B cell (primary cell): ENCODE results near the gene BORA. TPM values are rescaled to one million over a fixed set of nuclear protein-coding genes. Genes with fewer than 3 reads are reported as not detected.

Source experiments
- ATAC-seq: fragments of 200-7000 bp; cut with Tn5 transposase; one replicate; pipeline ENCODE4 v1.10.0; 2021; ENCODE audit warnings: low read depth, mild to moderate bottlenecking, moderate number of reproducible peaks, moderate library complexity
- CTCF ChIA-PET: fragments of 350-600 bp; sonication (Branson Sonifier 250); formaldehyde crosslinking; loops from one replicate; lab custom pipeline; 2021; ENCODE audit warnings: antibody characterized with exemption, inconsistent platforms; lab: Charles Lee
- POLR2A ChIA-PET: fragments of 350-600 bp; sonication (Branson Sonifier 250); formaldehyde crosslinking; loops from one replicate; lab custom pipeline; 2021; ENCODE audit warnings: antibody characterized with exemption; lab: Charles Lee
- DNase-seq: peaks from one replicate; pipeline ENCODE4 v3.0.0; 2013
- H2AFZ ChIP-seq: 2 replicates; pipeline ENCODE4 v1.6.1; 2012; ENCODE audit warnings: mild to moderate bottlenecking, low read depth, low read length; ENCODE audit not compliant: insufficient read depth, poor library complexity, severe bottlenecking
- H3K27ac ChIP-seq, 2 donors: 1 replicate in 1 of 2; 2 replicates in 1 of 2; pipeline ENCODE4 v1.5.1; 2012 to 2013; ENCODE audit warnings: low read length in 2 of 2, mild to moderate bottlenecking in 2 of 2, moderate library complexity in 1 of 2
- H3K27me3 ChIP-seq, 4 experiments: fragments of 200-600 bp in 1 of 4; sonication (generic) in 1 of 4; replicated peaks in 1 of 4; 1 replicate in 2 of 4; 2 replicates in 2 of 4; pipeline versions ENCODE4 v1.6.1 to v1.7.0; 2013 to 2016; ENCODE audit warnings: low read length in 3 of 4, mild to moderate bottlenecking in 2 of 4, mixed read lengths in 1 of 4, moderate library complexity in 1 of 4; ENCODE audit not compliant: insufficient read depth in 4 of 4, control insufficient read depth in 3 of 4; ENCODE audit errors: control extremely low read depth in 1 of 4
- H3K36me3 ChIP-seq, 2 experiments: replicated peaks in 1 of 2; 1 replicate in 1 of 2; 2 replicates in 1 of 2; pipeline versions ENCODE4 v1.6.1 to v1.7.1; 2013; ENCODE audit warnings: low read length in 1 of 2; ENCODE audit not compliant: insufficient read depth in 2 of 2, control insufficient read depth in 1 of 2; ENCODE audit errors: control extremely low read depth in 1 of 2, extremely low read depth in 1 of 2
- H3K4me1 ChIP-seq, 2 donors: fragments of 200-600 bp in 1 of 2; sonication (generic) in 1 of 2; 1 replicate in 1 of 2; 2 replicates in 1 of 2; pipeline versions ENCODE4 v1.5.1 to v1.6.1; 2013 to 2017; ENCODE audit warnings: low read length in 2 of 2; ENCODE audit not compliant: control insufficient read depth in 2 of 2, insufficient read depth in 2 of 2
- H3K4me2 ChIP-seq: replicated peaks from 2 replicates; pipeline ENCODE3; 2012; ENCODE audit warnings: mild to moderate bottlenecking, low read depth, low read length; ENCODE audit not compliant: poor library complexity, severe bottlenecking
- H3K4me3 ChIP-seq, 5 experiments: fragments of 200-600 bp in 1 of 5; sonication (generic) in 1 of 5; 1 replicate in 3 of 5; 2 replicates in 2 of 5; pipeline versions ENCODE4 v1.5.1 to v1.7.0; 2011 to 2016; ENCODE audit warnings: low read length in 4 of 5, mild to moderate bottlenecking in 4 of 5, low read depth in 2 of 5, control low read depth in 1 of 5, moderate library complexity in 1 of 5; ENCODE audit not compliant: insufficient read depth in 1 of 5; ENCODE audit errors: control extremely low read depth in 1 of 5, extremely low read depth in 1 of 5
- H3K79me2 ChIP-seq: fragments of 200-600 bp; sonication (generic); one replicate; pipeline ENCODE4 v1.6.0; 2016; ENCODE audit warnings: low read length; ENCODE audit not compliant: control insufficient read depth, insufficient read depth
- H3K9ac ChIP-seq: fragments of 200-600 bp; sonication (generic); 2 replicates; pipeline ENCODE4 v1.6.1; 2017; ENCODE audit warnings: mild to moderate bottlenecking, low read length, moderate library complexity
- H3K9me3 ChIP-seq, 3 donors: one replicate each; pipeline versions ENCODE4 v1.6.1 to v1.7.1; 2013; ENCODE audit warnings: low read length in 2 of 3; ENCODE audit not compliant: control insufficient read depth in 2 of 3, insufficient read depth in 1 of 3; ENCODE audit errors: control extremely low read depth in 1 of 3
- H4K20me1 ChIP-seq: 2 replicates; pipeline ENCODE4 v1.6.0; 2012; ENCODE audit warnings: mild to moderate bottlenecking, low read length; ENCODE audit not compliant: insufficient read depth, control insufficient read depth, poor library complexity, severe bottlenecking
- H3K27ac Mint-ChIP-seq: one replicate; pipeline ENCODE4 v1.8.0; 2021; ENCODE audit warnings: mixed read lengths
- H3K27me3 Mint-ChIP-seq: one replicate; pipeline ENCODE4 v1.8.0; 2021; ENCODE audit warnings: mixed read lengths
- H3K4me1 Mint-ChIP-seq: one replicate; pipeline ENCODE4 v1.8.0; 2021; ENCODE audit warnings: mixed read lengths
- H3K4me3 Mint-ChIP-seq: one replicate; pipeline ENCODE4 v1.8.0; 2021; ENCODE audit warnings: mixed read lengths
- H3K9me3 Mint-ChIP-seq: one replicate; pipeline ENCODE4 v1.8.0; 2022; ENCODE audit warnings: mixed read lengths; ENCODE audit not compliant: insufficient read depth
- CTCF ChIP-seq: fragments of 200-600 bp; IDR thresholded peaks from one replicate; pipeline ENCODE4 v1.8.0; 2022; ENCODE audit warnings: antibody characterized with exemption, mild to moderate bottlenecking
- EZH2 ChIP-seq: IDR thresholded peaks from 2 replicates; pipeline ENCODE4 v1.6.1; 2012; ENCODE audit warnings: borderline replicate concordance, low read depth, mild to moderate bottlenecking, moderate library complexity, low read length; ENCODE audit not compliant: insufficient read depth, poor library complexity, severe bottlenecking
- WGBS: methylation state at CpG from one replicate; pipeline ENCODE4 v1.1.5; 2013; ENCODE audit warnings: missing lambda C conversion rate; ENCODE audit not compliant: insufficient coverage; 5-methylcytosine and 5-hydroxymethylcytosine counted together
- intact Hi-C: fragments of 100-400 bp; cut with micrococcal nuclease; formaldehyde crosslinking; loops from one replicate; pipeline ENCODE4 v1.10.0; 2022
- polyA plus RNA-seq: library from polyadenylated mRNA; depleted of rRNA; stranded (reverse); fragments of >200 nt; gene quantifications from 2 replicates; pipeline ENCODE4 v1.2.3, GENCODE V29; 2012
- total RNA-seq, 2 donors: library from RNA; stranded (reverse); fragments of 120-200 nt in 1 of 2; gene quantifications; 1 replicate in 1 of 2; 2 replicates in 1 of 2; pipeline versions ENCODE4 v1.2.3 to v1.2.4, GENCODE V29; 2013 to 2022

Gene BORA
- total and polyA plus RNA-seq, 2 donors (not counting 1 experiment from before 2014, with no cell fraction given) = 4.8 to 7.2 TPM

GRCh38 chr13:72774019-72774418 lies 46.3 kb downstream of the BORA start:
- Mint-ChIP-seq H3K27ac (no peak overlapping the region), H3K27me3 (no peaks in the 10 kb centered on the region), H3K9me3 (no peaks in the 10 kb centered on the region), H3K4me3 (no peak overlapping the region), H3K4me1 (peaks cover 5% of the 10 kb centered on the region)
- intact Hi-C loops = no loop called here
- H3K9me3 ChIP-seq = no peaks in the 10 kb centered on the region
- CTCF ChIA-PET = no interaction called here
- no peak overlapping the region for H2AFZ ChIP-seq
- H3K4me1 ChIP-seq = peaks cover 0 to 1% of the 10 kb centered on the region in 2 donors
- no peak overlapping the region for H3K27ac ChIP-seq
- DNase-seq (no peak), ATAC-seq (no peak)
- peaks cover 44 to 89% of the 10 kb centered on the region in 2 experiments for H3K36me3 ChIP-seq
- no peak overlapping the region for H3K4me3 ChIP-seq
- no peak overlapping the region for H3K9ac ChIP-seq
- no CpG with 5 or more reads among the region's 2 CpGs for WGBS
- POLR2A ChIA-PET = no interaction called here
- peaks cover 18% of the 10 kb centered on the region for H3K79me2 ChIP-seq
- H3K4me2 ChIP-seq = no peak overlapping the region
- no peaks in the 10 kb centered on the region for H3K27me3 ChIP-seq
- TF ChIP-seq EZH2 (no peak), CTCF (no peak)
- H4K20me1 ChIP-seq = peaks cover 26% of the 10 kb centered on the region

GRCh38 chr13:72781451-72782439 lies 54.0 kb downstream of the BORA start, which contains the start of the genes DIS3 and PIBF1:
DIS3 (minus strand) TSS chr13:72781900; CDS start chr13:72781832, 68 bp downstream.
PIBF1 (plus strand) TSS chr13:72782133; CDS start chr13:72783470, 1,337 bp downstream.
- H3K4me1 ChIP-seq = peaks cover 21 to 25% of the 10 kb centered on the region in 2 donors

More at GRCh38 chr13:72781451-72782439, 54.0 kb downstream of the BORA start, which contains the start of the genes DIS3 and PIBF1:
- Mint-ChIP-seq H3K4me1 (peaks cover 51% of the 10 kb centered on the region), H3K9me3 (no peaks in the 10 kb centered on the region), H3K4me3 (peak within 1 kb of the TSS; percentile 98), H3K27me3 (no peaks in the 10 kb centered on the region), H3K27ac (peak within 1 kb of the TSS; percentile 95)
- TF ChIP-seq EZH2 = no peak
- TF ChIP-seq CTCF = peak; percentile 13
- ChIA-PET POLR2A (no interaction called here), CTCF (no interaction called here)
- peaks cover 25% of the 10 kb centered on the region for H4K20me1 ChIP-seq
- ATAC-seq (peak; percentile 98), DNase-seq (peak; percentile 97)
- H3K9ac ChIP-seq = peak within 1 kb of the TSS; percentile 86
- intact Hi-C loops = loop anchor here (1.0 kb wide), 1 partner anchor 54 kb away; the partner anchor contains the start of genes BORA and MZT1
- WGBS = under 1% methylated on average over 70 of the region's 81 CpGs
- H2AFZ ChIP-seq = peak within 1 kb of the TSS; percentile 93
- peaks cover 80% of the 10 kb centered on the region for H3K79me2 ChIP-seq
- H3K4me2 ChIP-seq = peak within 1 kb of the TSS; percentile 79
- peaks cover 12 to 20% of the 10 kb centered on the region in 2 experiments for H3K36me3 ChIP-seq
- peak within 1 kb of the TSS; percentile 85 to 92 (median 89) for H3K4me3 ChIP-seq
- H3K27me3 ChIP-seq = no peaks in the 10 kb centered on the region
- H3K9me3 ChIP-seq = no peaks in the 10 kb centered on the region
- H3K27ac ChIP-seq = peak within 1 kb of the TSS; percentile 79 to 89
